AG09319 (cell line): ENCODE measurements around the gene MGARP.
"Not testable (repeated sequence)": the region's sequence is repeated elsewhere in the genome, so short reads cannot be mapped to it uniquely, and the experiment has no call there.

Experiments used
- DNase-seq: peaks from one replicate; pipeline ENCODE4 v3.0.0-alpha.2; 2010; ENCODE audit warnings: low read depth; ENCODE audit errors: extremely low read depth
- CTCF ChIP-seq: IDR thresholded peaks from 2 replicates; pipeline ENCODE4 v1.5.1; 2011; ENCODE audit warnings: low read depth, mild to moderate bottlenecking, inconsistent platforms, low read length, moderate library complexity

Gene MGARP

GRCh38 chr4:139273835-139274234 lies 6.2 kb downstream of the MGARP start:
- no peak for TF ChIP-seq CTCF

GRCh38 chr4:139267301-139267700 lies 12.7 kb downstream of the MGARP start:
- TF ChIP-seq CTCF = no peak

More at GRCh38 chr4:139273835-139274234, 6.2 kb downstream of the MGARP start:
- no peak for DNase-seq

GRCh38 chr4:139266583-139267257 lies 13.3 kb downstream of the MGARP start:
- no peak; the same call in 1 of the 2 replicates for TF ChIP-seq CTCF
- peak; percentile 37 for DNase-seq

More at GRCh38 chr4:139267301-139267700, 12.7 kb downstream of the MGARP start:
- DNase-seq = no peak

- no peak for DNase-seq
- no peak for TF ChIP-seq CTCF
Measured at GRCh38 chr4:139266208-139266582, 13.8 kb downstream of the MGARP start.

GRCh38 chr4:139265654-139266053 lies 14.4 kb downstream of the MGARP start:
- TF ChIP-seq CTCF = no peak

GRCh38 chr4:139256349-139256748 lies 23.7 kb downstream of the MGARP start:
- no peak for TF ChIP-seq CTCF
- no peak for DNase-seq

More at GRCh38 chr4:139265654-139266053, 14.4 kb downstream of the MGARP start:
- DNase-seq = no peak

GRCh38 chr4:139255581-139255980 lies 24.4 kb downstream of the MGARP start:
- not testable (repeated sequence) for DNase-seq

- no peak for TF ChIP-seq CTCF
- no peak for DNase-seq
Measured at GRCh38 chr4:139253713-139254112, 26.3 kb downstream of the MGARP start.
